ENCODE data around the gene MYLK.
"Not testable (repeated sequence)": the region's sequence is repeated elsewhere in the genome, so short reads cannot be mapped to it uniquely, and the experiment has no call there.

The MYLK gene

DNA sequence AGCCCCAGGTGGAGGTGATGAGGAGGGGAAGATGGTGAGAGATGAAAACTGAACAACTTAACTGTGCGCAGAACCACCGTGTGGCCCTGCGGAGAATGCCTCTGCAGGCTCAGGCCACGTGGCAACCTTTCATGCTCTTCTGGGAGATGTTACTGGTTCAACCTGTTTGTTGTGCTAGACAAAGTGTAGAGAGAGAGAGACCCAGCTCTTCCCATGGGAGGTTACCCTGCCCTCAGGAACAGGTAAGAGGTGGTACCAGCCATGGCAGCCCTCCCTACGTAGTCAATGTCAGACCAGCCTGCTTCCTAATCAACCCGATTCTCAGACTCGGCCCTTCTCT lies 262.3 kb downstream of the MYLK start:
- DNase-seq (ENCODE audit: low read depth), result no peak

DNA sequence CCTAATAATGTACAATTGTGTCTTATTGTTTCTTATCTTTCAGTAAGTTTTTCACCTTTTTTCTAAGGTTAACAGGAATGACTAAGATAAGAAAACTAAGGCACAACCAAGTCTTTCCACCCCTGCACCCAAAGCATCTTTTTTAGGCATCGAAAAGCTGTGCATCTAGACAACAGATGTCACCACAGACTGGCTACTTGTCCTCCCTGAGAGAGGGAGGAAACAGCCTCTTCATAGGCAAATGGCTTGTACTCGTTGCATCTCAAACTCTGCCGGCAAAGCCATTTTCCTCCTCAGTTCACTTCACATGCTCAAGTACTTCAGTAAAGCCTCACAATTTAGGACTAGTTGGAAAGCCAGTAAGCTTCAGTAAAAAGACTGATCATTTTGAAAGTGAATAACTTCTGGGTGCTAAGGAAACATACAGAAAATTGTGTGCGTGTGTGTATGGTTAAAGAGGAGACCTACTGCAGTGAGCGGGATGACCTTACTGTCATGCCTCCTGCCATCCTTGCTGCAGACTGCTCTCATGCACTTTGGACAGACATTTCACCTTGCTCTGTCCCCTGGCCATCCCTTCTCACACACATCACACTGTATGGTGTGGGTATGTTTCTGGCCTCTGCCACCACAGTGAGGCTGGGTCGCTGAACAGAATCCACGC lies 262.8 kb downstream of the MYLK start:
- DNase-seq (ENCODE audit: low read depth), result no peak

GRCh38 chr3:123620343-123620742 lies 263.8 kb downstream of the MYLK start:
- DNase-seq (ENCODE audit: low read depth), result peak; percentile 50

DNA sequence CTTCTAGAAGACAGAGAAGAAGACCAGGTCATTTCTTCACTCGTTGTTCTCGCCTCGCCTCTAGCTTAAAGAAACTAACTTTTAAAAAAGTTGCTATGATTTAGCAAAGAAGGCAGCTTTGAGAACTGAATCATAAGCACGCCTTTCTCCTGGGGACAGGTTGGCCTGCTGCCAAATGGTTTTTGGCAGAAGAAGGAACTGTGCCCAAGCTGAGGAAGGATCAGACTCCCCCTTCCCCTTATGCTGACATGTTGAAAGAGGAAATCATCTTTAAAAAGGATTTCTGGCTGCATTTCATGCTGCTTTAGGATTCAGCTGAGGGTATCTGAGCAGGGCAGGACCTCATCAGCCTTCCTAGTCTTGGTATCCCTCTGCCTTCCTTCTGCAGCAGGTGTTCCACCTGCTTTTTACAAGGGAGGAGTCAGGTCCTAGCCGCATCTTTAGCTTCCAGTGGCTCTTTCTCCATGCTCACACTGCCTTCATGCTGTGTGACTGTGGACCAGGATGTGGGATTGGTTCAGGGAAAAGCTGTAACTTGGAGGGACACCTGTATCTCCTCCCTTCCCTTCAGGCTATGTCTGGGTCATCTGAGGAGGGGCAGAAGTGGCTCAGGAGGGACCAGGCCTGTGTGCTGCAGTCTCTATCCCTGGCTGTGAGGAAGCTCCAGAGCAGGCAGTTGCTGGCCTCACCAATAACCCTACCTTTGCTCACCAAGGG lies 265.2 kb downstream of the MYLK start:
- peak; percentile 88 for DNase-seq (ENCODE audit: low read depth)

DNA sequence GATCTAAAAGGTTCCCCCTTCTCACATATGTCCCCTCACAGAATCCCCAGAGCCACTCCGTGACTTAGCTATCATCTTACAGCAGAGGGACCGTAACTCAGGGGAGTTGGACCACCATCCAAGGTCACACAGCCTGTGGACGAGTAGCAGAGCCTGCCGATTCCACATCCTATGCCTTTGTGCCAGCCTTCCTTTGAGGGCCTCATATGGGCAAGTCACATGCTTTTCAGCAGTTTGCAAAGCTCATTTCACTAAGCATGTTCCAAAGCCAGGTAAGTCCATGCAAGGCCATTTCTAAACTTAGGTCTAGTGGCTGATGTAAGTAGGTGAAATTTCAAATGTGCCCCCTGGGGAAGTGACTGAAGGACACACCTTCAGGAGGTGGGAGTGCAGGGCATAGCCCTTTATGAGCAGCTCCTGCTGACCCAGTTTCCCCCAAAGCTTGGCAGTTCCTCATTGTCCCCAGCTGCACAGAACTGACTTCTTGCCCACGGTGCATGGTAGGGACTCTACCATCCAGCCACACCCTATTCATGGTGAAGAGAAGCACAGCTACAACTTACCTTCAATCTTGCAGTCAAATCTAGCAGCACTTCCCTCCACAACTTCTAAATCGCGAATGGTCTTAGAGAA lies 265.9 kb downstream of the MYLK start:
- DNase-seq (ENCODE audit: low read depth), result no peak

- no peak for DNase-seq (ENCODE audit: low read depth)
These were observed 267.5 kb downstream of the MYLK start for GRCh38 chr3:123616593-123616992.

GRCh38 chr3:123613543-123613942 lies 270.6 kb downstream of the MYLK start:
- no peak for DNase-seq (ENCODE audit: low read depth)

DNA sequence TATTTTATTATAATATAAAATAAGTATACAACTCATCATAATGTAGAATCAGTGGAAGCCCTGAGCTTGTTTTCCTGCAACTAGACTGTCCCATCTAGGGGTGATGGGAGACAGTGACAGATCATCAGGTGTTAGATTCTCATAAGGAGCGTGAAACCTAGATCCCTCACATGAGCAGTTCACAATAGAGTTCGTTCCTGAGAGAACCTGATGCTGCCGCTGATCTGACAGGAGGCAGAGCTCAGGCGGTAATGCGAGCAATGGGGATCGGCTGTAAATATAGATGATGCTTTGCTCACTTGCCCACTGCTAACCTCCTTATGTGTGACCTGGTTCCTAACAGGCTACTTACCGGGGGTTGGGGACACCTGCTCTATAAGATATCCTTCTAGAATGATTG lies 272.5 kb downstream of the MYLK start:
- DNase-seq (ENCODE audit: low read depth), result not testable (repeated sequence)

GRCh38 chr3:123611082-123611481 lies 273.1 kb downstream of the MYLK start:
- DNase-seq (ENCODE audit: low read depth), result no peak

GRCh38 chr3:123610331-123610730 lies 273.8 kb downstream of the MYLK start:
- DNase-seq (ENCODE audit: low read depth), result no peak

DNA sequence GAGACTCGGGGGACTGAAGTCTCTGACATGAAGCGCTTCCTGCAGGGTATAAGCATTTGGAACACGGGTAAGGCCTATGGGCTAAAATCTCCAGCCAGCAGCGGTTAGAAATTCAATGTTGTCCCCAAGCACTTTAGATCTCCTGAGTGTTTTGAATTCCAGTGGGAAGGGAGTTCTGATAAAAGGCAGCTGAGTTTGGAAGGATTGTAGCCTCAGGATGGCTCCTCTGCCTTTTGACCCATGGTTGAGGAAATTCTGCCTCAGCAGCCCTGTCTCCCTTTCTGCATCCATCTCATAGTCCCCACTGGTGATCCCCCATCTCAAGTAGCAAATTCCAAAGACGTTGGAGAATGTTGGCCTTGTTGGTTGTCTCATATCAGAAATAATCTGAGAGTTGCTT lies 275.1 kb downstream of the MYLK start:
- DNase-seq (ENCODE audit: low read depth), result no peak

GRCh38 chr3:123608263-123608937 lies 275.7 kb downstream of the MYLK start:
- no peak for DNase-seq (ENCODE audit: low read depth)

DNA sequence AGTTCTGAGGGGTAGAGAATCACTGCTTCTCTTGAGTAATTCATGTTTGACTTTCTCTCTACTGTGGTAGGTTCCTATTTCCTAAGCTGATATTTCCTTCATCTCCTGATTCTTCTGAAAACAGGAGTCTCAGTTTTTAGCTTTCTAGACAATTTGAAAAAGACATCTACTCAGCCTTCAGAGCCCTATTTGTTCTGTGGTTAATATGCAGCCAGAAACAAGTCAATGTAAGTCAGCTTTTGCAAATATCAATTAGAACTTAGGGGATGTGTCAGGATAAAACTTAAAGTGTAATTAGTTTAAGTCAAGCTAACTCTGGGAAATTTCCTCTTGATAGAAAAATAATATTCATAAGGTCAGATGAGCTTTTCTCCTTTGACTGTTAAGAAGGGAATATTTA lies 277.6 kb downstream of the MYLK start:
- no peak for DNase-seq (ENCODE audit: low read depth)

DNA sequence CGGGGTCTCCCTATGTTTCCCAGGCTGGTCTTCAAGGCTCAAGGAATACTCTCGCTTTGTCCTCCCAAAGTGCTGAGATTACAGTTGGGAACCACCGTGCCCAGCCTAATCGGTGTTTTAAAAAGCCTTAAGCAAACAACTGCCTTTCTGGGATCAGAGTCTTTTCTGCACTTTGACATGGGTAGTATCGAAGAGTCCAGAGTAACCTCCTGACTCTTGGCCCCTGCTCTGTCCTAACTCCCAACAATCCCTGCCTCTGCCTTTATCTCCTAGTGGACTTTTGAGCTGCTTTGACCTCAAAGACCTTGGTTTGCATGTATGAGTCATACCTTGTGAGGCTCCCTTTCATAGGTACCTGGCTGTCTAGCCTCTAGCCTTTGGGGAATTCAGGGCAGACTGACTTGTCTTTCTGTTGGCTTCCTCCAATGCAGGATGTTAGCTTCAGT lies 278.3 kb downstream of the MYLK start:
- DNase-seq (ENCODE audit: low read depth), result no peak

GRCh38 chr3:123603153-123603552 lies 281.0 kb downstream of the MYLK start:
- DNase-seq (ENCODE audit: low read depth), result not testable (repeated sequence)

DNA sequence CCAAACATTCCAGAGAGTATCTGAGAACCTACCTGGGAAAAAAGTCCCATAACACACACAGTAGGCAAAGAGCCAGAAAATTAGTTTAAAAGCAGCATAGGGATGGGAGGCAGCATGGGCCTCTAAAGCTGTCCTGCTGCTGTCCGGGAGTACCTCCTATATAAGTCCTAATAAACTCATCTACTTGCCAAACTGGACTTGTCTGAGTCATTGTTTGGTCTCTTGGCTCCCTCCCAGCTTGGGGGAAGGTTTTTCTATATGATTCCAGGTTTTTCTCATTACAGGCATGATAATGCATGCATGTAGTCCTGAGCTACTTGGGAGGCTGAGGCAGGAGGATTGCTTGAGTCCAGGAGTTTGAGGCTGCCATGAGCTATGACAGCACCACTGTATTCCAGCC lies 281.8 kb downstream of the MYLK start:
- peak; percentile 74 for DNase-seq (ENCODE audit: low read depth)

DNA sequence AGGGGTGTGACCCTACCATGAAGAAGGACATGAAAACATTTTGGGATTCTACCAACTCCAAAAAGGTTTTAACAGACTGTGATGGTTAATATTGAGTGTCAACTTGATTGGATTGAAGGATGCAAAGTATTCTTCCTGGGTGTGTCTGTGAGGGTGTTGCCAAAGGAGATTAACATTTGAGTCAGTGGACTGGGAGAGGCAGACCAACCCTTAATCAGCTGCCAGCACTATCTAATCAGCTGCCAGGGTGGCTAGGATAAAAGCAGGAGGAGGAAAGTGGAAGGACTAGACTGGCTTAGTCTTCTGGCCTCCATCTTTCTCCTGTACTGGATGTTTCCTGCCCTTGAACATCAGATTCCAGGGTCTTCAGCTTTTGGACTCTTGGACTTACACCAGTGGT lies 283.3 kb downstream of the MYLK start:
- not testable (repeated sequence) for DNase-seq (ENCODE audit: low read depth)

GRCh38 chr3:123597561-123597960 lies 286.6 kb downstream of the MYLK start:
- no peak for DNase-seq (ENCODE audit: low read depth)

DNA sequence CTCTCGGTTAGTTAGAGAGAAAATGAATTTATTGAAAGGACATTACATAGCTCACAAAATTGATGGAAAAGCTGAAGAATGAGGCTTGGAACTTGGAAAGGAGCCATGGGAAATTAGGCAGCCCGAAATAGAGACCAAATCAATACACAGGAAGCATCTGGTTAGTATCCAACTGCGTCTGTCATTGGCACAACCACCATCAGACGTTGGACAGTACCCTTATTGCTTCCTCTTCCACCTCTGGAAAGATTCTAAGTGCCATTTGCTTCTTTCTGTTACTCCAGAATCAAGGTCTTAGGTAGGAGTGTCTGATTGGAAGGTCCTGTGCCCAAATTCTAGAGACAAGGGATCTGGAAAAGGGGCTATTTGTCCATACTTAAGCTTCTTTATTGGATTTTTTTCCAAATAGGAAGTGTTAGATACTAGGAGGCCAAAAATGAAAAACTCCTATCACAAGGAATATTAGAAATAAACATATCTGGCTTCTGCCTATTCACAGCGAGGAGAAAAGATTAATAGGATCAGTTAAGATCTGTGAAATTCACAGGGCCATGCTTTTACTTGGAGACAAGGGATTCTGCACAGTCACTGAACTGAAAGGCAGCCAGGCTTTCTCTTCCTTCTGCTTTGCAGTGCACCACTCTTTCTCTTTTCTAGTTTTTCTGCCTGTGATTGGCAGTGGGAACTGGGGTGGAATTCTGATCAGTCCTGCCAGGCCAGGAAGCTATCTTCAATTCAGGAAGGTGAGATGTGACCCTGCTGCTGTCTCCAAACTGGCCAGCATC lies 288.5 kb downstream of the MYLK start:
- no peak for DNase-seq (ENCODE audit: low read depth)

DNA sequence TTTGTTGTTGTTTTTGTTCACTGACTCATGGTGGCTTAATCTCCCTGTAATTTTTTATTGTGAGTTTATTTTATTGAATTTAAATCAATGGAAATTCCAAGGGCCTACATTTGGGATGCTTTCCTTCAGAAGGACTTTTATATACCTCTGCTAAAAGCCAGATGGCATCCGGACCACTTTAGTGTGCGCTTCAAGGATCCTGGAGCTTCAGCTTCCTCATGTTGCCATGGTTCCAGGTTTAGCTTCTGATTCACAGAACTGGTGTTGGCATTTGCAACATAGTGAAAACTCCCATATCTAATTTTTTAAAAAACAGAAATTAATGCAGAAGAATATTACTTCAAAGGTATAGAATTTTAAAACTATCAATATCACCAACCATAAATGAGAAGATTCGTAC lies 290.8 kb downstream of the MYLK start:
- no peak for DNase-seq (ENCODE audit: low read depth)

GRCh38 chr3:123590685-123591450 lies 293.3 kb downstream of the MYLK start:
- DNase-seq (ENCODE audit: low read depth), result no peak
